IMR-90 (cell line): ENCODE data around the gene COL25A1. TPM values are rescaled to one million over a fixed set of nuclear protein-coding genes. Genes with fewer than 3 reads are reported as not detected.

ENCODE experiments used
- ATAC-seq: fragments of 200-7000 bp; cut with Tn5 transposase; 2 replicates; pipeline ENCODE4 v1.9.1; 2020; ENCODE audit warnings: low read depth, mild to moderate bottlenecking, moderate library complexity
- BruUV-seq: library from RNA; stranded (reverse); fragments of 400-500 nt; replicated peaks from 2 replicates; lab custom pipeline; 2021; lab: Mats Ljungman, UMichigan
- CTCF ChIA-PET: fragments of 300-600 bp; formaldehyde crosslinking; extraction: SDS; loops from one replicate; lab custom pipeline; 2021; ENCODE audit warnings: antibody characterized with exemption; lab: Yijun Ruan, JAX
- POLR2A ChIA-PET: fragments of 300-600 bp; sonication (Branson Sonifier 250); formaldehyde crosslinking; loops from one replicate; lab custom pipeline; 2022; ENCODE audit warnings: antibody characterized with exemption; ENCODE audit not compliant: unreplicated experiment; lab: Charles Lee
- DNase-seq: peaks from one replicate; pipeline ENCODE4 v3.0.0; 2013
- H2AFZ ChIP-seq: replicated peaks from 2 replicates; pipeline ENCODE3; 2013; ENCODE audit warnings: low read length, mild to moderate bottlenecking; ENCODE audit not compliant: poor library complexity
- H2AK5ac ChIP-seq: 2 replicates; pipeline ENCODE4 v1.6.1; 2013; ENCODE audit warnings: low read depth, low read length, inconsistent platforms
- H2AK9ac ChIP-seq: replicated peaks from 2 replicates; pipeline ENCODE3; 2013; ENCODE audit warnings: mild to moderate bottlenecking, low read depth, low read length, moderate library complexity; ENCODE audit not compliant: poor library complexity
- H2BK120ac ChIP-seq: 2 replicates; pipeline ENCODE4 v1.6.1; 2013; ENCODE audit warnings: low read depth, low read length, inconsistent platforms
- H2BK15ac ChIP-seq: 3 replicates; pipeline ENCODE4 v1.6.1; 2013; ENCODE audit warnings: low read depth, low read length, inconsistent platforms
- H2BK20ac ChIP-seq: 2 replicates; pipeline ENCODE4 v1.6.1; 2013; ENCODE audit warnings: low read depth, mild to moderate bottlenecking, inconsistent platforms, low read length, moderate library complexity
- H2BK5ac ChIP-seq: 2 replicates; pipeline ENCODE4 v1.6.1; 2013; ENCODE audit warnings: mild to moderate bottlenecking, low read depth, low read length, inconsistent platforms; ENCODE audit not compliant: poor library complexity, severe bottlenecking
- H3K14ac ChIP-seq: replicated peaks from 2 replicates; pipeline ENCODE4 v1.6.1; 2013; ENCODE audit warnings: low read depth, low read length, inconsistent platforms
- H3K18ac ChIP-seq: 2 replicates; pipeline ENCODE4 v1.6.1; 2013; ENCODE audit warnings: low read depth, low read length, control low read depth
- H3K23ac ChIP-seq: 2 replicates; pipeline ENCODE4 v1.6.1; 2013; ENCODE audit warnings: low read depth, low read length, inconsistent platforms
- H3K27ac ChIP-seq: 2 replicates; pipeline ENCODE4 v1.5.1; 2013; ENCODE audit warnings: mild to moderate bottlenecking, control low read depth, low read length; ENCODE audit not compliant: insufficient read depth
- H3K27me3 ChIP-seq: 2 replicates; pipeline ENCODE4 v1.6.1; 2013; ENCODE audit warnings: low read length; ENCODE audit not compliant: control insufficient read depth, insufficient read depth
- H3K36me3 ChIP-seq: 2 replicates; pipeline ENCODE4 v1.6.1; 2013; ENCODE audit warnings: low read length, mixed read lengths; ENCODE audit not compliant: control insufficient read depth, insufficient read depth
- H3K4ac ChIP-seq: 2 replicates; pipeline ENCODE4 v1.6.1; 2013; ENCODE audit warnings: low read depth, low read length, inconsistent platforms
- H3K4me1 ChIP-seq: 2 replicates; pipeline ENCODE4 v1.6.1; 2013; ENCODE audit warnings: low read length, mixed read lengths; ENCODE audit not compliant: control insufficient read depth, insufficient read depth
- H3K4me2 ChIP-seq: 2 replicates; pipeline ENCODE4 v1.6.1; 2013; ENCODE audit warnings: low read depth, mild to moderate bottlenecking, control low read depth, low read length, moderate library complexity
- H3K4me3 ChIP-seq: 2 replicates; pipeline ENCODE4 v1.5.1; 2013; ENCODE audit warnings: low read depth, mild to moderate bottlenecking, control low read depth, low read length, moderate library complexity; ENCODE audit not compliant: insufficient read depth
- H3K56ac ChIP-seq: 2 replicates; pipeline ENCODE4 v1.6.1; 2013; ENCODE audit warnings: low read length, inconsistent platforms; ENCODE audit not compliant: insufficient read depth; ENCODE audit errors: extremely low read depth
- H3K79me1 ChIP-seq, 2 experiments: 2 replicates each; pipeline ENCODE4 v1.6.1; 2013; ENCODE audit warnings: low read length in 2 of 2, inconsistent platforms in 1 of 2, low read depth in 1 of 2
- H3K9ac ChIP-seq: 2 replicates; pipeline ENCODE4 v1.6.1; 2013; ENCODE audit warnings: low read depth, low read length, control low read depth
- H3K9me1 ChIP-seq: 2 replicates; pipeline ENCODE4 v1.6.1; 2013; ENCODE audit warnings: low read length, inconsistent platforms; ENCODE audit not compliant: insufficient read depth
- H3K9me3 ChIP-seq: 2 replicates; pipeline ENCODE4 v1.6.1; 2013; ENCODE audit warnings: low read length; ENCODE audit not compliant: control insufficient read depth, insufficient read depth
- H4K20me1 ChIP-seq: 2 replicates; pipeline ENCODE4 v1.6.1; 2013; ENCODE audit warnings: low read length, inconsistent platforms; ENCODE audit not compliant: insufficient read depth
- H4K5ac ChIP-seq: 2 replicates; pipeline ENCODE4 v1.6.1; 2013; ENCODE audit warnings: mild to moderate bottlenecking, low read depth, low read length, control low read depth
- H4K8ac ChIP-seq, 2 experiments: 2 replicates each; pipeline ENCODE4 v1.6.1; 2013; ENCODE audit warnings: low read depth in 2 of 2, low read length in 2 of 2, control low read depth in 1 of 2, inconsistent platforms in 1 of 2
- H4K91ac ChIP-seq: 2 replicates; pipeline ENCODE4 v1.6.1; 2013; ENCODE audit warnings: low read depth, low read length, inconsistent platforms; ENCODE audit not compliant: insufficient read depth
- BHLHE40 ChIP-seq: fragments of 150-350 bp; IDR thresholded peaks from 2 replicates; pipeline ENCODE4 v1.6.1; 2016; ENCODE audit warnings: mild to moderate bottlenecking, low read depth, low read length
- CTCF ChIP-seq: conservative IDR thresholded peaks from 2 replicates; pipeline ENCODE4 v1.5.1; 2012; ENCODE audit warnings: mild to moderate bottlenecking, low read depth, low read length, improper control_type of control experiment
- FOS ChIP-seq: fragments of 150-350 bp; IDR thresholded peaks from 2 replicates; pipeline ENCODE4 v1.6.1; 2016; ENCODE audit warnings: low read depth, low read length
- MAZ ChIP-seq: IDR thresholded peaks from 2 replicates; pipeline ENCODE4 v1.6.1; 2012; ENCODE audit warnings: low read depth, mild to moderate bottlenecking, low read length, improper control_type of control experiment, moderate library complexity, borderline replicate concordance
- NFE2L2 ChIP-seq: fragments of 150-350 bp; IDR thresholded peaks from 2 replicates; pipeline ENCODE4 v1.6.1; 2016; ENCODE audit warnings: low read depth, mild to moderate bottlenecking, low read length
- POLR2A ChIP-seq: IDR thresholded peaks from 2 replicates; pipeline ENCODE4 v1.6.1; 2012; ENCODE audit warnings: mild to moderate bottlenecking, low read depth, low read length
- WGBS, 2 experiments: methylation state at CpG; one replicate each; pipeline versions ENCODE4 v1.1.5 to v1.1.7; 2013; ENCODE audit warnings: missing lambda C conversion rate in 2 of 2; ENCODE audit not compliant: insufficient read length in 1 of 2; ENCODE audit errors: extremely low coverage in 2 of 2; 5-methylcytosine and 5-hydroxymethylcytosine counted together
- dilution Hi-C: fragments of 300-500 bp; cut with HindIII; formaldehyde crosslinking; loops from one replicate; pipeline ENCODE4 v1.14.3; 2018; ENCODE audit warnings: low sequenced_read_pairs; ENCODE audit not compliant: unreplicated experiment
- in situ Hi-C: fragments of 300-500 bp; cut with MboI; formaldehyde crosslinking; loops from 3 replicates; pipeline ENCODE4 v1.14.3; 2019; ENCODE audit warnings: low sequenced_read_pairs, inconsistent platforms, mixed read lengths
- intact Hi-C: fragments of 100-400 bp; cut with micrococcal nuclease; formaldehyde crosslinking; loops from 2 replicates; pipeline ENCODE4 v1.10.0; 2022
- polyA plus RNA-seq, 3 experiments: library from polyadenylated mRNA; depleted of rRNA; stranded (reverse); fragments of >200 nt; gene quantifications; 2 replicates each; pipeline ENCODE4 v1.2.3, GENCODE V29; 2012; ENCODE audit warnings: low replicate concordance in 1 of 3
- total RNA-seq: library from RNA; depleted of rRNA; stranded (reverse); fragments of >200 nt; gene quantifications from 2 replicates; pipeline ENCODE4 v1.2.3, GENCODE V29; 2012

Gene COL25A1
- total and polyA plus RNA-seq, 2 of the 4 experiments (the other 2 are of a cell fraction), result under 0.01 to 0.05 TPM

DNA sequence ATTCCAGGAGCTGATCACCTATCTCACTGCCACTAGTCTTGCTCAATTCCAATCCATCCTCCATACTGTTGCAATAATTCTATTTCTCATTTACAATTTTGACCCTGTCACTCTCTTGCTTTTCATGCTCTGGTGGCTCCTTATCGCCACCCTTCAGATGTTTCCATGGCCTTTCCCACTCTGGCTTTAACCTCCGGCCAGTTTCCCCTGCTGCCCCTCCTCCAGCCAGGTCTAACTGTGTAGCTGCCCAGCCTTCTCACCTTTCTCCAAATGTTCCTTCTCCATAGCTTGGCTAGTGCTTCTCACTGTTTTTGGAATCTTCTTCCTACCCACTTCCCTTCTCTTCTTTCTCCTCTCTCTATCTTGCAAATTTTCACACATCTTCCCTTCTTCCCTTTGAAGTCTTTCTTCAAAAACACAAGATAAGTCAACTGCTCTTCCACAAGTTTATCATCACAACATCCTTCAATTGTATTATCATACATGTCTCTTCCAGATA is 153.8 kb downstream of the COL25A1 start:
- H3K4me1 ChIP-seq, result no peaks in the 10 kb centered on the region
- H3K27me3 ChIP-seq, result no peaks in the 10 kb centered on the region; the same call in 1 of the 2 replicates
- no peak overlapping the region for H3K9ac ChIP-seq
- no peak overlapping the region for H3K27ac ChIP-seq
- no peak overlapping the region for H2BK15ac ChIP-seq
- ATAC-seq (no peak), DNase-seq (no peak)
- H3K18ac ChIP-seq, result no peak overlapping the region
- no peak overlapping the region for H4K8ac ChIP-seq
- no peak overlapping the region for H2AFZ ChIP-seq
- H3K79me1 ChIP-seq, result no peaks in the 10 kb centered on the region
- no peaks in the 10 kb centered on the region for H3K9me1 ChIP-seq
- intact Hi-C loops, result no loop called here
- H2AK9ac ChIP-seq, result no peak overlapping the region
- no peak overlapping the region for H2AK5ac ChIP-seq
- H3K14ac ChIP-seq, result no peak overlapping the region
- no peak overlapping the region for H2BK120ac ChIP-seq
- BruUV-seq, result no TSS peak
- no peak overlapping the region for H3K4me2 ChIP-seq
- no peak overlapping the region for H4K5ac ChIP-seq
- H3K56ac ChIP-seq, result no peak overlapping the region
- no peak overlapping the region for H2BK5ac ChIP-seq
- H2BK20ac ChIP-seq, result no peak overlapping the region
- no peaks in the 10 kb centered on the region for H3K36me3 ChIP-seq
- no peaks in the 10 kb centered on the region for H3K9me3 ChIP-seq
- WGBS, 2 experiments, result 59% methylated on average over 2 of the region's 2 CpGs; no CpG with 5 or more reads in 1 of the 2 experiments
- in situ Hi-C loops, result no loop called here
- H3K4ac ChIP-seq, result no peak overlapping the region
- CTCF ChIA-PET, result no interaction called here
- H3K23ac ChIP-seq, result no peak overlapping the region
- H3K4me3 ChIP-seq, result no peak overlapping the region
- no peak overlapping the region for H4K91ac ChIP-seq
- POLR2A ChIA-PET, result no interaction called here
- dilution Hi-C loops, result no loop called here
- no peaks in the 10 kb centered on the region for H4K20me1 ChIP-seq
- no peak for TF ChIP-seq CTCF
- TF ChIP-seq POLR2A, result no peak
- TF ChIP-seq NFE2L2, result no peak
- TF ChIP-seq BHLHE40, result no peak
- TF ChIP-seq MAZ, result no peak
- TF ChIP-seq FOS, result no peak
